Loucy (cell line): ENCODE results near the gene ANO2.

Experiments
- H2AFZ ChIP-seq: fragments of 200-600 bp; sonication (generic); 2 replicates; pipeline ENCODE4 v1.6.0; 2016; ENCODE audit warnings: antibody characterized with exemption, mild to moderate bottlenecking, low read length, moderate library complexity
- H3F3A ChIP-seq: fragments of 200-600 bp; 2 replicates; pipeline ENCODE4 v1.6.0; 2016; ENCODE audit warnings: antibody characterized with exemption, low read depth, mild to moderate bottlenecking
- H3K27me3 ChIP-seq: fragments of 200-600 bp; sonication (generic); 2 replicates; pipeline ENCODE4 v1.6.1; 2014; ENCODE audit warnings: low read length, mild to moderate bottlenecking; ENCODE audit not compliant: insufficient read depth, poor library complexity, severe bottlenecking
- H3K36me3 ChIP-seq: fragments of 200-600 bp; sonication (generic); 2 replicates; pipeline ENCODE4 v1.6.1; 2016; ENCODE audit warnings: low read length; ENCODE audit not compliant: insufficient read depth
- H3K4me1 ChIP-seq: fragments of 200-600 bp; sonication (generic); 2 replicates; pipeline ENCODE4 v1.5.1; 2014; ENCODE audit warnings: low read length, mild to moderate bottlenecking; ENCODE audit not compliant: insufficient read depth, poor library complexity, severe bottlenecking
- H3K4me2 ChIP-seq: fragments of 200-600 bp; sonication (generic); 2 replicates; pipeline ENCODE4 v1.6.0; 2014; ENCODE audit warnings: antibody characterized with exemption, low read length, low read depth, mild to moderate bottlenecking; ENCODE audit not compliant: poor library complexity, severe bottlenecking
- H3K4me3 ChIP-seq: fragments of 200-600 bp; sonication (generic); 2 replicates; pipeline ENCODE4 v1.5.1; 2014; ENCODE audit warnings: low read length, mild to moderate bottlenecking, mixed read lengths; ENCODE audit not compliant: poor library complexity, severe bottlenecking
- H3K79me2 ChIP-seq: fragments of 200-600 bp; sonication (generic); 2 replicates; pipeline ENCODE4 v1.6.1; 2014; ENCODE audit warnings: low read length; ENCODE audit not compliant: insufficient read depth
- H3K9ac ChIP-seq: fragments of 200-600 bp; sonication (generic); 2 replicates; pipeline ENCODE4 v1.6.0; 2014; ENCODE audit warnings: mild to moderate bottlenecking, low read depth, low read length, moderate library complexity; ENCODE audit not compliant: poor library complexity, severe bottlenecking
- H3K9me2 ChIP-seq: fragments of 200-600 bp; sonication (generic); replicated peaks from 2 replicates; pipeline ENCODE4 v1.6.1; 2016; ENCODE audit warnings: low read depth, low read length, mixed read lengths
- H3K9me3 ChIP-seq: fragments of 200-600 bp; sonication (generic); 2 replicates; pipeline ENCODE4 v1.6.1; 2014; ENCODE audit warnings: mild to moderate bottlenecking, antibody characterized with exemption, low read length, low read depth; ENCODE audit not compliant: insufficient read depth
- H4K20me1 ChIP-seq: fragments of 200-600 bp; sonication (generic); 2 replicates; pipeline ENCODE4 v1.6.0; 2014; ENCODE audit warnings: antibody characterized with exemption, low read length, mild to moderate bottlenecking; ENCODE audit not compliant: insufficient read depth, poor library complexity, severe bottlenecking
- CTCF ChIP-seq: fragments of 200-600 bp; sonication (generic); conservative IDR thresholded peaks from 2 replicates; pipeline ENCODE4 v1.5.1; 2014; ENCODE audit warnings: mild to moderate bottlenecking, antibody characterized with exemption, low read length
- EZH2phosphoT487 ChIP-seq: fragments of 200-600 bp; IDR thresholded peaks from 2 replicates; pipeline ENCODE4 v1.6.1; 2018; ENCODE audit warnings: antibody characterized with exemption, mild to moderate bottlenecking, moderate library complexity, borderline replicate concordance

Gene ANO2

GRCh38 chr12:5716201-5716600, 228.9 kb downstream of the ANO2 start:
- H3K79me2 ChIP-seq = no peaks in the 10 kb centered on the region
- TF ChIP-seq EZH2phosphoT487 (no peak), CTCF (no peak)
- H3K36me3 ChIP-seq = no peaks in the 10 kb centered on the region
- H3K4me1 ChIP-seq = peaks cover 42% of the 10 kb centered on the region
- H3K4me2 ChIP-seq = no peak overlapping the region
- H3K9ac ChIP-seq = no peak overlapping the region
- no peaks in the 10 kb centered on the region for H3F3A ChIP-seq
- H3K4me3 ChIP-seq = no peak overlapping the region
- no peaks in the 10 kb centered on the region for H4K20me1 ChIP-seq
- H2AFZ ChIP-seq = no peak overlapping the region
- no peaks in the 10 kb centered on the region for H3K9me2 ChIP-seq
- H3K27me3 ChIP-seq = no peaks in the 10 kb centered on the region
- no peaks in the 10 kb centered on the region for H3K9me3 ChIP-seq

GRCh38 chr12:5715021-5715420, 230.0 kb downstream of the ANO2 start:
- Histone ChIP-seq H3F3A (no peaks in the 10 kb centered on the region), H4K20me1 (no peaks in the 10 kb centered on the region), H3K27me3 (no peaks in the 10 kb centered on the region), H3K9me2 (no peaks in the 10 kb centered on the region), H3K9me3 (no peaks in the 10 kb centered on the region), H3K79me2 (no peaks in the 10 kb centered on the region), H3K9ac (no peak overlapping the region), H3K36me3 (no peaks in the 10 kb centered on the region), H3K4me2 (no peak overlapping the region), H2AFZ (no peak overlapping the region), H3K4me3 (no peak overlapping the region), H3K4me1 (peaks cover 32% of the 10 kb centered on the region)
- TF ChIP-seq EZH2phosphoT487 (no peak), CTCF (no peak)

- H4K20me1 ChIP-seq = no peaks in the 10 kb centered on the region
- H3K27me3 ChIP-seq = no peaks in the 10 kb centered on the region
- no peaks in the 10 kb centered on the region for H3K9me3 ChIP-seq
- H3K79me2 ChIP-seq = no peaks in the 10 kb centered on the region
- no peak overlapping the region for H3K4me2 ChIP-seq
- peaks cover 18% of the 10 kb centered on the region for H3K4me1 ChIP-seq
- no peaks in the 10 kb centered on the region for H3K36me3 ChIP-seq
- H3K9me2 ChIP-seq = no peaks in the 10 kb centered on the region
- H3F3A ChIP-seq = no peaks in the 10 kb centered on the region
- no peak overlapping the region for H3K4me3 ChIP-seq
- no peak for TF ChIP-seq EZH2phosphoT487
- TF ChIP-seq CTCF = no peak
- H3K9ac ChIP-seq = no peak overlapping the region
- no peak overlapping the region for H2AFZ ChIP-seq
Observed at GRCh38 chr12:5713599-5714081, 231.4 kb downstream of the ANO2 start.
